ACHN (cell line): ENCODE measurements around the gene EIF3L.
A peak's percentile ranks its signal among the peaks of the same experiment; 100 is the strongest.

ENCODE experiments used
- DNase-seq: peaks from one replicate; pipeline ENCODE4 v3.0.0-alpha.2; 2015
- in situ Hi-C: cut with HindIII; loops from 2 replicates; pipeline ENCODE4 v1.10.0; 2017; ENCODE audit warnings: low sequenced_read_pairs, low pct_ligation_motif_present, low pct_unique_long_range_greater_than_20kb

Gene EIF3L

DNA sequence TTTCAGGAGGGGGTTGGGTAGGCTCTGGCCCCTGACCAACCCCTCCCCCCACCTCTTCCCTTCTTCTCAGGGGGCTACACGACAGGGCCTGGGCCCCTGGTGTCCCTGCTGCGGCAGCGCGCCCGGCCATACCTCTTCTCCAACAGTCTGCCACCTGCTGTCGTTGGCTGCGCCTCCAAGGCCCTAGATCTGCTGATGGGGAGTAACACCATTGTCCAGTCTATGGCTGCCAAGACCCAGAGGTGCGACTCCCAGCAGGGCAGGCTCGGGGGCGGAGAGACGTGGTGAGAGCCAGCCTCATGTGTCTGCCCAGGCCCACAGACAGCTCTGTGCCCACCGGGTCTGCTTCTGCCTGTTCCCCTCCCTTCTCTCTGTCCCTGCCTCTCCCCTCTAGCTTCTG lies 33.6 kb upstream of the EIF3L start:
- in situ Hi-C loops, result no loop called here
- no peak for DNase-seq

- in situ Hi-C loops, result no loop called here
- no peak for DNase-seq
These were observed 32.6 kb upstream of the EIF3L start for GRCh38 chr22:37816543-37817180.

DNA sequence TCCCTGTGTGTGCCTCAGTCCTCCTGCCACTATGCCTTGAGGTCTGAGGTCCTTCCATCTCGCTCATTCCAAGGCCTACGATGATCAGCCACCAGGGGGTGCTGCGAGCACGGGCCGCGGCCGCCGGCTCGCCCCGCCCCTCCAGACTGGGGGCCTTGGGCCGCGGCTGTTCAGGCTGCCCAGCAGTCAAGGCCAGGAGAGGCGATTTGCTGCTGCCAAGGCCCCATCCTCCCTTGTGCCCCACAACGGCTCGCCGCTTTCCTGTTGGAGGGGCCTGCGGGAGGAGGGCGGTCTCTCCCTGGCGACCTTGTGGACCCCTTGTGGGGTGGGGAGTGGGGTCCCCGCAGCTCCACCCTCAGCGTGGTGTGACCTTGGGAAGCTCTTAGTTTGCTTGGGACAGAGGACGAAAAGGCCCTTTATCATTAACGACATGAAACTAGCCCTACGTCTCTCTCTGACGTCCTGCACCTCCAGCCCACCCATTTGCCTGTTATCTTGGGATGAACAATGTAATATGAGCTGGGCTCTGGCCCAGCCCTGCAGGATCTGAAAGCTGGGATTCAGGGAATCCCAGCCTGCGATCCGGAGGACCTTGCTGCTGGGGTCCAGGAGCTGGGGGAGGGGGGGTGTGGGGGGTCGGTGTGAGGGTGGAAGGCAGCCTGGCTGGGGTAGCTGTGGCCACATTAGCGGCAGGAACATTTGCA lies 31.4 kb upstream of the EIF3L start:
- in situ Hi-C loops, result no loop called here
- peak; percentile 69 for DNase-seq

GRCh38 chr22:37818409-37819104 lies 30.7 kb upstream of the EIF3L start:
- in situ Hi-C loops, result no loop called here
- DNase-seq, result no peak

DNA sequence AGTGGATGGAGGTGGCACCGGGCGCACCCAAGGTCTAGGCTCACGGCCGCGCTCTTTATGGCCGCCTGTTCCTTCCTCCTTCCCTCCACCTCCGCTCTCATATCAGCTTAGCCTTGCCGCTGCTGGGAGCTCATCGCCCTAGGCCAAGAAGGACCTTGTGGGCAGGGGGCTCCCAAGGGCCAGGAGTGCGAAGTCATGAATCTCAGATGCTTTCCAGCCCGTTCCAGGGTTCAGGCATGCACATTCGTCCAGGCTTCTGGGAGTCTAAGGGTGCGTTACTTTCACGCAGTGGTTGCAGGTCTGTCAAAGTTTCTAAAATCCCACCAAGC lies 30.1 kb upstream of the EIF3L start:
- no peak for DNase-seq
- in situ Hi-C loops, result no loop called here

GRCh38 chr22:37820350-37820749 lies 28.9 kb upstream of the EIF3L start:
- no peak for DNase-seq
- in situ Hi-C loops, result no loop called here

- DNase-seq, result no peak
- in situ Hi-C loops, result no loop called here
These were observed 27.0 kb upstream of the EIF3L start for GRCh38 chr22:37822079-37822833.

- no peak for DNase-seq
These were observed 25.9 kb upstream of the EIF3L start, which contains the start of gene GALR3 for GRCh38 chr22:37823134-37823985. Gene GALR3 (plus strand): TSS chr22:37823382. CDS start chr22:37823407, 25 bp downstream.

DNA sequence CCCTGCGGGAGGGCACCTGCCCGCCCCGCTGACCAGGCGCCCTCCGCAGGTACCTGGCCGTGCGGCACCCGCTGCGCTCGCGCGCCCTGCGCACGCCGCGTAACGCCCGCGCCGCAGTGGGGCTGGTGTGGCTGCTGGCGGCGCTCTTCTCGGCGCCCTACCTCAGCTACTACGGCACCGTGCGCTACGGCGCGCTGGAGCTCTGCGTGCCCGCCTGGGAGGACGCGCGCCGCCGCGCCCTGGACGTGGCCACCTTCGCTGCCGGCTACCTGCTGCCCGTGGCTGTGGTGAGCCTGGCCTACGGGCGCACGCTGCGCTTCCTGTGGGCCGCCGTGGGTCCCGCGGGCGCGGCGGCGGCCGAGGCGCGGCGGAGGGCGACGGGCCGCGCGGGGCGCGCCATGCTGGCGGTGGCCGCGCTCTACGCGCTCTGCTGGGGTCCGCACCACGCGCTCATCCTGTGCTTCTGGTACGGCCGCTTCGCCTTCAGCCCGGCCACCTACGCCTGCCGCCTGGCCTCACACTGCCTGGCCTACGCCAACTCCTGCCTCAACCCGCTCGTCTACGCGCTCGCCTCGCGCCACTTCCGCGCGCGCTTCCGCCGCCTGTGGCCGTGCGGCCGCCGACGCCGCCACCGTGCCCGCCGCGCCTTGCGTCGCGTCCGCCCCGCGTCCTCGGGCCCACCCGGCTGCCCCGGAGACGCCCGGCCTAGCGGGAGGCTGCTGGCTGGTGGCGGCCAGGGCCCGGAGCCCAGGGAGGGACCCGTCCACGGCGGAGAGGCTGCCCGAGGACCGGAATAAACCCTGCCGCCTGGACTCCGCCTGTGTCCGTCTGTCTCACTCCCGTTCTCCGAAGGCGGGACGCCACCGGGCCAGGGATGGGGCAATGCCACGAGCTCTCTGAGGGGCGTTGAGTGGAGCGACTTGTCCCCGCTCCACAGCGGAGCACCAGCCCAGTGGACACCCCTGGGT lies 24.3 kb upstream of the EIF3L start:
- DNase-seq, result no peak
- in situ Hi-C loops, result no loop called here

More at GRCh38 chr22:37823134-37823985, 25.9 kb upstream of the EIF3L start, which contains the start of gene GALR3:
- in situ Hi-C loops, result no loop called here

DNA sequence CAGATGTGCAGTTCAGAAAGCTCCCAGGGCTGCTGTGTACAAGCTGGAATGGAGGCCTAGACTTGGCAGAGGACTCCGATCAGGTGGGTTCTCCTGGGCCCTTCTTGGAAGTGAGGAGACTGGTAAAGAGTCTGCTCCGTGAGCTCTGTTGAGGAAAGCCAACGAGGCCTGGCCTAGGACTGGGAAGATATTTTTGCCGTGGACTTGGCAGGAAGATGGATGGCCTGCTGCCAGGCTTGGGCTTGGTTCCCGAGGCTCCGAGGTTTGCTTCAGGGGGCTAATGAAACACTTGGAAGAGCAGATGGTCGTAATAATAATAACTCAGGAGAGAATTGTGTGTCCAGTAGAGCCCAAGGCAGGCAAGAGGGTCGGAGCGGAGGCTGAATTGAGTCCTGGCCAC lies 22.2 kb upstream of the EIF3L start:
- in situ Hi-C loops, result no loop called here
- DNase-seq, result no peak

GRCh38 chr22:37830093-37830842 lies 19.0 kb upstream of the EIF3L start:
- in situ Hi-C loops, result no loop called here
- no peak for DNase-seq

GRCh38 chr22:37831472-37831871 lies 17.7 kb upstream of the EIF3L start:
- DNase-seq, result no peak
- in situ Hi-C loops, result no loop called here

DNA sequence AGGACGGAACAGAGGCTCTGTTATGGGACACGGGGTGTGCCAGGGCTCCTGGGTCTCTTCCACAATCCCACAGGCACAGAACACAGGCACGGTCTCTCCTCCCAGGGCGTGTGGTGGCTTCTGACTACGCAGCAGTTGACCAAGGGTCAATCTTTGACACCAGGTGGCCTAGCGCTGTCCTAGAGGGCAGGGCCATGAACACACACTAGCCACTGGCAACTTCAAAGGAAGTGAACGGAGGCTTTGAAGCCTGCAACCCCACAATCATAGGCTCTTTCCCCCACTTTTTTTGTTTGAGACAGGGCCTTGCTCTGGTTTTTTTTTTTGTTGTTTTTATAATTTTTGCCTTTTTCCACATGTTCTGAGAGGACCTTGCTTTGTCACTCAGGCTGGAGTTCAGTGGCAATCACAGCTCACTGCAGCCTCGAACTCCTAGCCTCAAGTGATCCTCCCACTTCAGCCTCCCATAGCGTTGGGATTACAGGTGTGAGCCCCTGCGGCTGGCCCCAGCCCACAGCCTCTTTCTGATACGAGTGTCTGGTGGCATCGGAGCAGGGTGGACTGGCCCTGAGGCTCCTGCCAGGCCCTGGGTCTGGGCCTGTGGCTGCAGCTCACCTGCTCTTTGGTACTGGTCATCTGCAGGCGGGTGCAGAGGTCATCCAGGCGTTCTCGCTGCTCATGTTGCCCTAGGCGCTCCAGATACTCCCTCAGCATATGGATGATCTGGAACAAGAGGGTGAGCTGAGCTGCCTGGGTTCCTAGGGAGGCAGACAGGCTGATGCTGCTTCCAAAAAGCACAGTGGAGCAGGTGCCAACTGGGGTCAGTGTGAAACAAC lies 17.0 kb upstream of the EIF3L start:
- in situ Hi-C loops, result no loop called here

GRCh38 chr22:37842015-37842793 lies 7.0 kb upstream of the EIF3L start:
- in situ Hi-C loops, result no loop called here
- DNase-seq, result no peak

More for the DNA sequence above, 17.0 kb upstream of the EIF3L start:
- DNase-seq, result no peak

DNA sequence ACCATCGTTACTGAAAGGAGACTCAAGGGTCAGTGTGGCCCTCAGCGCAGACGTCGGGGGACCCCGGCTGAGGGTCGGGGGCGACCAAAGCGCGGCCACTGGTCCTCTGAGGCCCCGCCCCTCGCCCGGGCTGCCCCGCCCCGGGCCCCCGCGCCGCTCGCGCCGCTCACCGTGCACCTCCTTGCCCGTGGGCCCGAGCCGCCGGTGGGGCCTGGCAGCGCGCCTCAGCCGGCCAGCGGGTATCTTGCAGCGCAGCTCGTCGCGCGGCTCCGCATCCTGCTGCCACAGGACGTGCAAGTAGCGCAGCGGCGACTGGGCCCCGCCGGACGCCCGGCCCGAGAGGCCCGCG lies 5.5 kb upstream of the EIF3L start:
- in situ Hi-C loops, result no loop called here
- peak; percentile 40 for DNase-seq
